Karpas-422 (cell line): ENCODE measurements around the gene ADARB2. TPM values are rescaled to one million over a fixed set of nuclear protein-coding genes. Genes with fewer than 3 reads are reported as not detected.

Experiments used
- DNase-seq: peaks from one replicate; pipeline ENCODE4 v3.0.0-alpha.2; 2015
- H2AFZ ChIP-seq: fragments of 200-600 bp; sonication (generic); 2 replicates; pipeline ENCODE4 v1.6.1; 2014; ENCODE audit warnings: antibody characterized with exemption, low read length, mixed read lengths
- H3K27ac ChIP-seq: fragments of 200-600 bp; sonication (generic); 2 replicates; pipeline ENCODE4 v1.5.1; 2014; ENCODE audit warnings: mild to moderate bottlenecking, low read length, moderate library complexity
- H3K27me3 ChIP-seq: fragments of 200-600 bp; sonication (generic); 2 replicates; pipeline ENCODE4 v1.6.1; 2014; ENCODE audit warnings: low read length, mixed read lengths
- H3K36me3 ChIP-seq: fragments of 200-600 bp; sonication (generic); 2 replicates; pipeline ENCODE4 v1.6.1; 2014; ENCODE audit warnings: low read length, mixed read lengths; ENCODE audit not compliant: insufficient read depth
- H3K4me1 ChIP-seq: fragments of 200-600 bp; sonication (generic); 2 replicates; pipeline ENCODE4 v1.6.1; 2014; ENCODE audit warnings: mild to moderate bottlenecking, low read length, mixed read lengths
- H3K4me2 ChIP-seq: fragments of 200-600 bp; sonication (generic); 2 replicates; pipeline ENCODE4 v1.6.1; 2014; ENCODE audit warnings: low read length, low read depth, mild to moderate bottlenecking; ENCODE audit not compliant: poor library complexity, severe bottlenecking
- H3K4me3 ChIP-seq: fragments of 200-600 bp; sonication (generic); 2 replicates; pipeline ENCODE4 v1.5.1; 2014; ENCODE audit warnings: mild to moderate bottlenecking, antibody characterized with exemption, low read length, mixed read lengths
- H3K79me2 ChIP-seq: fragments of 200-600 bp; sonication (generic); 2 replicates; pipeline ENCODE4 v1.6.1; 2014; ENCODE audit warnings: mild to moderate bottlenecking, low read length, mixed read lengths
- H3K9ac ChIP-seq: fragments of 200-600 bp; sonication (generic); 2 replicates; pipeline ENCODE4 v1.6.0; 2014; ENCODE audit warnings: low read length
- H3K9me2 ChIP-seq: fragments of 200-600 bp; sonication (generic), shearing (Covaris generic); replicated peaks from 2 replicates; pipeline ENCODE4 v1.6.0; 2014; ENCODE audit warnings: mild to moderate bottlenecking, low read length, moderate library complexity; ENCODE audit not compliant: insufficient read depth
- H3K9me3 ChIP-seq: fragments of 300-700, 200-600 bp; sonication (generic); 2 replicates; pipeline ENCODE4 v1.6.1; 2014; ENCODE audit warnings: low read length, mixed read lengths
- H4K20me1 ChIP-seq: fragments of 200-600 bp; sonication (generic); 2 replicates; pipeline ENCODE4 v1.6.1; 2014; ENCODE audit warnings: mild to moderate bottlenecking, antibody characterized with exemption, low read length, low read depth; ENCODE audit not compliant: insufficient read depth
- total RNA-seq: library from RNA; depleted of rRNA; stranded (reverse); fragments of >200 nt; shearing (Covaris generic); gene quantifications from 2 replicates; pipeline ENCODE4 v1.2.3, GENCODE V29; 2014; ENCODE audit warnings: low replicate concordance

The ADARB2 gene
- total RNA-seq, 1 experiment from 2014 or later: not detected

DNA sequence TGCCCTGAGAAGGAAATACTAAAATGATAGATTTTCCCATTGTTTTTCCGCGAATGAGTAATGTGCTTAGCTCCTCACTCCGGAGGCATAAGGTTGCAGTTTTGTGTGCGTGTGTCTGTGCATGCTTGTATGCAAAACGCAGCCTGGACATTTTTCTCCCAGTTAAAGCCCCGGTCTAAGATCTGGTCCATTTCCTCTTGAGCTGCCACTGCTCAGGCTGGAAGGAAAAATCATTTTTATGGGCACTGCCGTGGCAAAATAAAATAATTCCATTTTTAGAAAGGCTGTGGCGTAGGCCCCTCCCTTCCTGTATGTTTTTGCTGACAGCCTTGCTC, 420.5 kb downstream of the ADARB2 start:
- H3K4me1 ChIP-seq: no peaks in the 10 kb centered on the region
- no peaks in the 10 kb centered on the region for H3K79me2 ChIP-seq
- no peak overlapping the region for H3K27ac ChIP-seq
- no peaks in the 10 kb centered on the region for H4K20me1 ChIP-seq
- DNase-seq: no peak
- H3K9me2 ChIP-seq: no peaks in the 10 kb centered on the region
- H2AFZ ChIP-seq: no peak overlapping the region
- no peak overlapping the region for H3K4me2 ChIP-seq
- no peak overlapping the region for H3K9ac ChIP-seq
- H3K9me3 ChIP-seq: no peaks in the 10 kb centered on the region
- H3K36me3 ChIP-seq: no peaks in the 10 kb centered on the region
- H3K4me3 ChIP-seq: no peak overlapping the region
- no peaks in the 10 kb centered on the region for H3K27me3 ChIP-seq

- H3K9me3 ChIP-seq: no peaks in the 10 kb centered on the region
- H3K27me3 ChIP-seq: no peaks in the 10 kb centered on the region
- H3K36me3 ChIP-seq: no peaks in the 10 kb centered on the region
- H3K27ac ChIP-seq: no peak overlapping the region
- no peak overlapping the region for H3K4me3 ChIP-seq
- H3K9me2 ChIP-seq: no peaks in the 10 kb centered on the region
- no peaks in the 10 kb centered on the region for H4K20me1 ChIP-seq
- no peak overlapping the region for H2AFZ ChIP-seq
- no peak for DNase-seq
- H3K4me2 ChIP-seq: no peak overlapping the region
- no peak overlapping the region for H3K9ac ChIP-seq
- H3K4me1 ChIP-seq: no peaks in the 10 kb centered on the region
- no peaks in the 10 kb centered on the region for H3K79me2 ChIP-seq
These were observed 421.1 kb downstream of the ADARB2 start for GRCh38 chr10:1316121-1316808.

DNA sequence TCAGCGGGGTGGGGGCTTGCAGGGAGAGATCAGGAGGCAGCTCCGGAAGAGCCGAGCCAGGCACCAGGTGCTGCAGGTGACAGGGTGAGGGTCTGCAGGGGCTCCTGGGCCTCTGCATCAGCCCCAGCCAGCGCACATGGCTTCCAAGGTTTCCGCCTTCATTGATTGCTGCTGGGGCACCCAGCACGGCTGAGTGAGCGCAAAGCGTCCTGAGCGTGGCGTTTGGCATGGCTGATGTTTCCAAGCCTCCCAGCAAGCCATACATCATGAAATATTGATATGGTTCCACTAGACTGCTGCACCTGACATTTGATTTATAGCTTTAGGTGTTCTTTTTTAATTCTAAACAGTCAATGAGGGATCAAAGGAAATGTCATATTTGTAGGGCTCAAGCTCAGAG, 422.1 kb downstream of the ADARB2 start:
- H3K9me3 ChIP-seq: no peaks in the 10 kb centered on the region
- no peaks in the 10 kb centered on the region for H3K79me2 ChIP-seq
- H3K36me3 ChIP-seq: no peaks in the 10 kb centered on the region

GRCh38 chr10:1311726-1312125, 425.6 kb downstream of the ADARB2 start:
- Histone ChIP-seq H3K79me2 (no peaks in the 10 kb centered on the region), H3K4me1 (peaks cover 7% of the 10 kb centered on the region; the same call in 1 of the 2 replicates), H3K27me3 (no peaks in the 10 kb centered on the region), H3K4me3 (no peak overlapping the region), H3K4me2 (no peak overlapping the region), H3K9me2 (no peaks in the 10 kb centered on the region), H3K27ac (no peak overlapping the region), H3K36me3 (no peaks in the 10 kb centered on the region), H2AFZ (no peak overlapping the region), H3K9ac (no peak overlapping the region), H3K9me3 (no peaks in the 10 kb centered on the region), H4K20me1 (no peaks in the 10 kb centered on the region)
- no peak for DNase-seq

More for the DNA sequence above, 422.1 kb downstream of the ADARB2 start:
- peaks cover 1% of the 10 kb centered on the region; the same call in 1 of the 2 replicates for H3K4me1 ChIP-seq
- no peak overlapping the region for H3K27ac ChIP-seq
- H3K27me3 ChIP-seq: no peaks in the 10 kb centered on the region
- H3K9ac ChIP-seq: no peak overlapping the region
- H3K4me3 ChIP-seq: no peak overlapping the region
- no peaks in the 10 kb centered on the region for H3K9me2 ChIP-seq
- no peak overlapping the region for H2AFZ ChIP-seq
- no peak overlapping the region for H3K4me2 ChIP-seq
- no peaks in the 10 kb centered on the region for H4K20me1 ChIP-seq
- DNase-seq: no peak

GRCh38 chr10:1310271-1310789, 427.0 kb downstream of the ADARB2 start:
- Histone ChIP-seq H3K27ac (no peak overlapping the region), H3K9me2 (no peaks in the 10 kb centered on the region), H2AFZ (no peak overlapping the region), H3K4me2 (no peak overlapping the region), H3K9ac (no peak overlapping the region), H4K20me1 (no peaks in the 10 kb centered on the region), H3K27me3 (no peaks in the 10 kb centered on the region), H3K4me3 (no peak overlapping the region), H3K4me1 (peaks cover 7% of the 10 kb centered on the region; the same call in 1 of the 2 replicates), H3K79me2 (no peaks in the 10 kb centered on the region), H3K9me3 (no peaks in the 10 kb centered on the region), H3K36me3 (no peaks in the 10 kb centered on the region)
- no peak for DNase-seq

GRCh38 chr10:1309617-1310270, 427.6 kb downstream of the ADARB2 start:
- H4K20me1 ChIP-seq: no peaks in the 10 kb centered on the region
- H3K27me3 ChIP-seq: no peaks in the 10 kb centered on the region
- no peaks in the 10 kb centered on the region for H3K79me2 ChIP-seq
- no peak overlapping the region for H3K4me3 ChIP-seq
- no peaks in the 10 kb centered on the region for H3K9me2 ChIP-seq
- DNase-seq: no peak
- no peak overlapping the region for H3K27ac ChIP-seq
- no peak overlapping the region for H2AFZ ChIP-seq
- no peak overlapping the region for H3K4me2 ChIP-seq
- H3K36me3 ChIP-seq: no peaks in the 10 kb centered on the region
- H3K9ac ChIP-seq: no peak overlapping the region
- H3K9me3 ChIP-seq: no peaks in the 10 kb centered on the region
- H3K4me1 ChIP-seq: peaks cover 7% of the 10 kb centered on the region; the same call in 1 of the 2 replicates

DNA sequence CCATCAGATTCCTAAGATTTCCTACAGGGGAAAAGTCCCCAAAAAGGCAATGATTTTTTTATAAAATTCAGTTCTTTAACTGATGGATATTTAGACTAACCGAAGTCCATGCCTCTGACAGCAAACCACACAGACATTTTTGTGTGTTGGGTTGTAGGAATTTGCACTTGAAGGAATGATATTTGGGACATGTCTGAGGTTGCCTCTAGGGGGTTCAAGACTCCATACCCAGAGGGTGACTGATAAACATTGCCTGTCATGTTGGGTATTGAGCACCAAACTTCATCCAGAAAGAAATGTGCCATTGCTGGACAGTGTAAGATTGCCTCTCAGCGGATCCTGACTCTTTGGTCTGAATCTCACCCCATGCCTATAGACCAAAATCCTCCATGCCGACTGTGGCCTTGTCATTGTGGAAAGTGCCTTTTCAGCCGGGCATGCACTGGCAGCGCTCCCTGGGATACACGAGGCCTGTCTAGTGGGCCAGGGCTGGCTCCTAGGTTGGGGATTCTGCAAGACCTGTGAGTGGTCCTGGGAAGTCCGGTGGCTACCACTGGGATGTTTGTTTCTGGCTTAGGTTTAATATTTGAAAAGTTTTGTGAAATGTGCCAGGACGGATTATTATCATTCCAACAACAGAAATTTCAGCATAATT, 428.2 kb downstream of the ADARB2 start:
- Histone ChIP-seq H3K79me2 (no peaks in the 10 kb centered on the region), H3K9me3 (no peaks in the 10 kb centered on the region), H3K9me2 (no peaks in the 10 kb centered on the region), H3K9ac (no peak overlapping the region), H3K27ac (no peak overlapping the region), H3K4me3 (no peak overlapping the region), H3K36me3 (no peaks in the 10 kb centered on the region), H3K4me1 (peaks cover 7% of the 10 kb centered on the region; the same call in 1 of the 2 replicates), H3K27me3 (no peaks in the 10 kb centered on the region), H4K20me1 (no peaks in the 10 kb centered on the region), H2AFZ (no peak overlapping the region), H3K4me2 (no peak overlapping the region)
- no peak for DNase-seq
